BE2C (cell line): ENCODE results near the gene EPPIN.

Experiments
- DNase-seq: peaks from one replicate; pipeline ENCODE4 v3.0.0-alpha.2; 2020
- H3K27me3 ChIP-seq: fragments of 250-450 bp; sonication (Bioruptor Pico); 2 replicates; pipeline ENCODE4 v1.5.1; 2020; ENCODE audit warnings: mild to moderate bottlenecking
- H3K36me3 ChIP-seq: fragments of 250-450 bp; sonication (Bioruptor Pico); 2 replicates; pipeline ENCODE4 v1.5.1; 2020; ENCODE audit warnings: mild to moderate bottlenecking
- H3K4me1 ChIP-seq: fragments of 250-450 bp; sonication (Bioruptor Pico); 2 replicates; pipeline ENCODE4 v1.5.1; 2020
- H3K4me3 ChIP-seq: 2 replicates; pipeline ENCODE4 v1.5.1; 2011; ENCODE audit warnings: low read depth, low read length
- H3K9me3 ChIP-seq: fragments of 250-450 bp; sonication (Bioruptor Pico); 2 replicates; pipeline ENCODE4 v1.5.1; 2020
- TF ChIP-seq, protein P1 (sequence below): IDR thresholded peaks from 2 replicates; pipeline ENCODE4 v1.5.1; 2012; ENCODE audit warnings: mild to moderate bottlenecking, low read depth, low read length

Gene EPPIN

DNA sequence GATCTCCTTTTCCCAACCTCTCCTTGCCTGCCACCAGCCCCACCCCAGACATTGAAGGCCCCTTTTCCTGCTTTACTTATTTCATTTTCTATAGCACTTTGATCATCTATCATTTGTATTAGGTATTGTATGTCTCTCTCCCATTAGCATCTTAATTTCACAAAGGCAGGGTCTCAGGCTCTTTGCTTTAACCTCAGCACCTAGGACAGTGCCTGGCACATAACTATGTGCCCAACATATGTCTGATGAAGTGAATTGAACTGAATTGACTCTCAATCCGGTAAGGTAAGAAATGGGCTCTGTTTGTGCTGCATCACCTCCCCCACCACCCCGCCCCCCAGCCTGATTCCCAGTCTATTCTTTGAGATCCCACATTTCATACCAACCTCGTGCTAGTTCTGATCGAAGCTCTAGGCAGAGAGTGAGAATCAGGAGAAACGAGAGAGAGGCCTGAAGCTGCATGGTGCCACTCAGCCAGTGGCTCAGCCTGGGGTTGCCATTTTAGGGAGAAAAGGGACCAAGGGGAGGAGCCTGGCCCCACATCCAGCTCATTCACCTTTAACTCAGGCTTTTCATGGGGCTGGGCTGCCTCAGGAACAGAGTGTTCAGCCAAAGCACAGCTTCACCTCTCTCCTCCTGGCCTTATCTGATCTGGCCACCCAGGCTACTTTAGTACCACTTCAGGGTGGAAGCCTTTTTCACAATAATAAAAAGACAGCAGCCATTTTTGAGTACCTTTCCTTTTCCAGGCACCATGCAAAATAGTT, 31.9 kb downstream of the EPPIN start, which contains the start of gene SPINT3:
Gene SPINT3, minus strand, starts transcription at position 476 of the 767 bp plus-strand sequence. Its CDS starts 14 bp downstream, at position 462.
- no peaks in the 10 kb centered on the region for H3K4me1 ChIP-seq
- no peaks in the 10 kb centered on the region; the same call in 1 of the 2 replicates for H3K27me3 ChIP-seq
- TF ChIP-seq, protein P1, sequence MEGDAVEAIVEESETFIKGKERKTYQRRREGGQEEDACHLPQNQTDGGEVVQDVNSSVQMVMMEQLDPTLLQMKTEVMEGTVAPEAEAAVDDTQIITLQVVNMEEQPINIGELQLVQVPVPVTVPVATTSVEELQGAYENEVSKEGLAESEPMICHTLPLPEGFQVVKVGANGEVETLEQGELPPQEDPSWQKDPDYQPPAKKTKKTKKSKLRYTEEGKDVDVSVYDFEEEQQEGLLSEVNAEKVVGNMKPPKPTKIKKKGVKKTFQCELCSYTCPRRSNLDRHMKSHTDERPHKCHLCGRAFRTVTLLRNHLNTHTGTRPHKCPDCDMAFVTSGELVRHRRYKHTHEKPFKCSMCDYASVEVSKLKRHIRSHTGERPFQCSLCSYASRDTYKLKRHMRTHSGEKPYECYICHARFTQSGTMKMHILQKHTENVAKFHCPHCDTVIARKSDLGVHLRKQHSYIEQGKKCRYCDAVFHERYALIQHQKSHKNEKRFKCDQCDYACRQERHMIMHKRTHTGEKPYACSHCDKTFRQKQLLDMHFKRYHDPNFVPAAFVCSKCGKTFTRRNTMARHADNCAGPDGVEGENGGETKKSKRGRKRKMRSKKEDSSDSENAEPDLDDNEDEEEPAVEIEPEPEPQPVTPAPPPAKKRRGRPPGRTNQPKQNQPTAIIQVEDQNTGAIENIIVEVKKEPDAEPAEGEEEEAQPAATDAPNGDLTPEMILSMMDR: no peak
- H3K9me3 ChIP-seq: no peaks in the 10 kb centered on the region
- no peak for DNase-seq
- H3K4me3 ChIP-seq: no peak within 1 kb of the TSS
- H3K36me3 ChIP-seq: no peaks in the 10 kb centered on the region

DNA sequence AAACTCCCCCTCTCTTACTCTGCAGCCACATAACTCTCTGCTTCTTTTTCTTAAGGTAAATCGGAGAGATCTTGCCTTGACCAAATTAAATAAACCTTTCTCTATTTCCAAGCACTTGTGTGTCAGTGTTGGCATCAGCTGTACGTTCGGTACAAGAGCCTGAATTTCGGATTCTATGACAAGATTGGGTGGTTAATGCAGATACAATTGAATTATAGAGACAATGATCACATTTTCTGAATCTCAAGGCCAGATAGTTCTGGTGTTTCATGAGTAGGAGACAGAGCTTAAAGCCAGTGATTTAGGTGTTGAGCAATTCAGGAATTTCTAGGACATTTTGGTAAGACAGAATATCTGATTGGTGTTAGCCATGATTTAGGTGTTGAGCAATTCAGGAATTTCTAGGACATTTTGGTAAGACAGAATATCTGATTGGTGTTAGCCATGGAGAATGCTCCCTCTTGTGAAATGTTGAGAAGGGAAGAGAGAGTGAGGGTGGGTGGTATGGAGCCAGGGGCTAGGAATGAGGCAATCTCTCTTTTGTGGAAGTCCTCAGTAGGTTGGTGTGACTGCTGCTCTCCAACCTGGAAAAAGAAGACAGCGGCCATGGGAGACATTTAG, 36.8 kb downstream of the EPPIN start:
- DNase-seq: no peak
- no peaks in the 10 kb centered on the region for H3K27me3 ChIP-seq

DNA sequence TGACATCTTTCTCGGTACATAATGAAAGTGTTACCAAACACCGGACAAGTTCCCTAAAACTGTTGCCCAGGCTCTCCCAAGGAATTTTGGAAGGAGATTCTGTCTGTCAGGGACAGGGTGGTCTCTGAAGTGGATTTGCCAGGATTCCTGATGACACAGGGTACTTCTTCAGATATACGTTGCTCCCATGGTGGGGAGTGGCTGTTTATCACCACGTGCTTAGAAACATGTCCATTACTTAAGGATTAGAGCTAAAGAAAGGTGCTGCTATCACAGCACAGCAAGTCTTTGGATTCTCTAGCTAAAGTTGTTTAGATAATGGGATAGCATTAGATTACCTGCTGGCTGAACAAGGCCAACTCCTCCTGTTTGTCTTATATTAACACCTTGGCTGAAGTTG, 38.1 kb downstream of the EPPIN start:
- Histone ChIP-seq H3K9me3 (no peaks in the 10 kb centered on the region), H3K4me3 (no peak overlapping the region), H3K27me3 (no peaks in the 10 kb centered on the region), H3K36me3 (no peaks in the 10 kb centered on the region), H3K4me1 (no peaks in the 10 kb centered on the region)
- DNase-seq: no peak
- TF ChIP-seq, protein P1: no peak

More for the DNA sequence above, 36.8 kb downstream of the EPPIN start:
- Histone ChIP-seq H3K9me3 (no peaks in the 10 kb centered on the region), H3K4me1 (no peaks in the 10 kb centered on the region), H3K36me3 (no peaks in the 10 kb centered on the region), H3K4me3 (no peak overlapping the region)
- TF ChIP-seq, protein P1: no peak

DNA sequence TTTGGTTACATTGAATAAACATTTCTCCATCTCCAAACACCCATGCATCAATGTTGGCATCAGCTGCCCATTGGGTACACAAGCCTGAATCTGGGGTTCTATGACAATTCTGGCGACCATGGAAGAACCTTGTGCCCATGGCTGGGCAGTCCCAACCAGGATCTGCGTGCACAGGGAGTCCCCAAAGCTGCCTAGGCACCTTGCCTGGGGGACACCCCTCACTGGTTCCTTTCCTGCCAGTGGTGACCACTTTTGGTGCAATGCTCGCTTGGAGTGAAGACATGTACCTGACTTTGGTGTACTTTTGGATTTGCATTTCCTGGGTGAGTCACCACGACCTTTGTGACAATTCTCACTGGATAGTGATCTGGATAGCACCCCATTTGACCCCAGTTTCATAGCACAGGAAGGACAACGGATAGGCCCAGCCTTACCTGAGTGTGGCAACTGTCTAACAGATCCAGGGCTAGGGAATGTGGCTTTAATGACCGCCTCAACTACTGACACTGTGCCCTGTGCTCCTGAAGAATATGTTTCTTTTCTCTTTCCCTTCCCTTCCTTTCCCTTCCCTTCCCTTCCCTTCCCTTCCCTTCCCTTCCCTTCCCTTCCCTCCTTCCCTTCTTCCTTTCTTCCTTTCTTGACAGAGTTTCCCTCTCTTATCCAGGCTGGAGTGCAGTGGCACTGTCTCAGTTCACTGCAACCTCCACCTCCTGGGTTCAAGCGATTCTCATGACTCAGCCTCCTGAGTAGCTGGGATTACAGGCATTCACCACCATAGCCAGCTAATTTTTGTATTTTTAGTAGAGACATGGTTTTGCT, 38.9 kb downstream of the EPPIN start:
- no peaks in the 10 kb centered on the region for H3K36me3 ChIP-seq
- H3K4me3 ChIP-seq: no peak overlapping the region
- no peak for DNase-seq
- H3K9me3 ChIP-seq: no peaks in the 10 kb centered on the region
- H3K27me3 ChIP-seq: no peaks in the 10 kb centered on the region
- TF ChIP-seq, protein P1: no peak
- H3K4me1 ChIP-seq: no peaks in the 10 kb centered on the region

DNA sequence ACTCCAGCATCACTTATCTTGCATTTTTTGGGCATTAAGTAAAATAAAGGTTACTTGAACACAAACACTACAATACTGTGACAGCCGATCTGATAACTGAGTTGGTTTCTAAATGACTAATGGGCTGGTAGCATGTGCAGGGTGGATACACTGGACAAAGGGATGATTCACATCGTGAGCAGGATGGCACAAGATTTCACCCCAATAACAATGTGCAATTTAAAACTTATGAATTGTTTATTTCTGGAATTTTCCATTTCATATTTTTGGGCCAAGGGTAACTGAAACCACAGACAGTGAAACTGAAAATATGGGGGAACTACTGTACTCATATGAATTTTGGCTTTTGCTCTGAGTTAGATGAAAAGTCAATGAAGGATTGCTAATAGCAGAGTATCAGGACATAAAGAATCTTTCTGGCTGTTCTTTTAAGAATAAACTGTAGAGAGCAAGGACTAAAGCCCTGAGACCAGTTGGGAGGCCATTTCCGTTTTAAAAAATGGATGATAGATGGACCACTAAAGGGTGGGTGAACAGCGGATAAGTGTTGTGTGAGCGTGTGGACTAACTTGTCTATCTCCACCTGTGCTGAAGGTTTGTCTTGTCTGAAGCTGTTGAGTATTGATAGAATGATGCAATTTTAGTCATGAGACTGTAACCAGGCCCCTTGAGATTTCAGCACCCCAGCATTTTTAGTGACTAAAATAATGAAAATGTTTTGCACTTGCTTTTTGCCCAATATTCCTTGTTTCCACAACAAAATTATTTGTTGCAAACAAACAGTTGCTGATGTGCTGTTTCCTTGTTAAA, 40.0 kb downstream of the EPPIN start:
- Histone ChIP-seq H3K36me3 (no peaks in the 10 kb centered on the region), H3K4me1 (no peaks in the 10 kb centered on the region), H3K4me3 (no peak overlapping the region), H3K9me3 (no peaks in the 10 kb centered on the region), H3K27me3 (no peaks in the 10 kb centered on the region; the same call in 1 of the 2 replicates)
- TF ChIP-seq, protein P1: no peak
- no peak for DNase-seq
